NCI-H2196 treated with DMSO at 0.1 percent for 48 hours (cell line): ENCODE results near the gene PAQR7.

ENCODE experiments used
- DNase-seq: peaks from one replicate; lab custom pipeline; 2025; ENCODE audit not compliant: unreplicated experiment; lab: John Stamatoyannopoulos, UW

Gene PAQR7

GRCh38 chr1:25817840-25818501, 57.5 kb downstream of the PAQR7 start:
- DNase-seq = no peak

- no peak for DNase-seq
Measured at GRCh38 chr1:25816112-25816718, 59.3 kb downstream of the PAQR7 start.

GRCh38 chr1:25815208-25816111, 60.0 kb downstream of the PAQR7 start:
- no peak for DNase-seq

- no peak for DNase-seq
Measured at GRCh38 chr1:25814549-25815087, 60.9 kb downstream of the PAQR7 start.

- no peak for DNase-seq
Measured at GRCh38 chr1:25813734-25814471, 61.6 kb downstream of the PAQR7 start.

- DNase-seq = no peak
Measured at GRCh38 chr1:25813071-25813733, 62.3 kb downstream of the PAQR7 start.
